Measurements from ENCODE around the gene NUP107. TPM values are rescaled to one million over a fixed set of nuclear protein-coding genes. Genes with fewer than 3 reads are reported as not detected.
A peak's percentile ranks its signal among the peaks of the same experiment; 100 is the strongest.
"Not testable (repeated sequence)": the region's sequence is repeated elsewhere in the genome, so short reads cannot be mapped to it uniquely, and the experiment has no call there.

Gene NUP107
- total RNA-seq, 1 experiment from 2014 or later: 99.0 TPM

GRCh38 chr12:68686595-68687521 is at the start of gene NUP107 (continued):
- TF ChIP-seq FOSL1 (IDR thresholded peaks at IDR 0.05; ENCODE audit: low read depth) (no peak), ZFX (IDR thresholded peaks at IDR 0.05) (peak; percentile 44; the same call in 1 of the 2 replicates), SP1 (IDR thresholded peaks at IDR 0.05; ENCODE audit: low read depth) (peak; percentile 82), SIN3A (IDR thresholded peaks at IDR 0.05; ENCODE audit: low read depth) (peak; percentile 93), ZNF274 (IDR thresholded peaks at IDR 0.05; ENCODE audit: low read depth, low read length) (no peak), POLR2AphosphoS5 (IDR thresholded peaks at IDR 0.05; ENCODE audit: low read depth, low read length) (peak; percentile 95), ATF3 (IDR thresholded peaks at IDR 0.05) (no peak), JUND (IDR thresholded peaks at IDR 0.05) (no peak)

- RAD21 ChIA-PET (ENCODE audit: low non-redundant PET in 1 of 2, low total read pairs in 2 of 2, uncharacterized antibody in 2 of 2, unreplicated experiment in 2 of 2); H3K9me2 ChIP-seq (ENCODE audit: insufficient read depth); BruUV-seq (replicated peaks); H3K9me3 ChIP-seq (ENCODE audit: control insufficient read depth in 1 of 2, insufficient read depth in 1 of 2, low read depth in 1 of 2, low read length in 2 of 2); H3K4me2 ChIP-seq (ENCODE audit: low read length); H3K36me3 ChIP-seq (ENCODE audit: control insufficient read depth in 1 of 2, insufficient read depth in 2 of 2, low read length in 2 of 2); intact Hi-C loops (cut with micrococcal nuclease); POLR2A ChIA-PET; DNase-seq (ENCODE audit: low read depth, low spot score); H3K27ac ChIP-seq (ENCODE audit: low read depth, low read length); H3K4me1 ChIP-seq (ENCODE audit: control insufficient read depth in 1 of 2, insufficient read depth in 2 of 2, low read length in 2 of 2); CTCF ChIA-PET; H3K4me3 ChIP-seq (replicated peaks in 1 of 2; ENCODE audit: low read depth in 1 of 2, low read length in 2 of 2); ATAC-seq; H2AFZ ChIP-seq (ENCODE audit: low read depth, low read length, poor library complexity, severe bottlenecking); H3K27me3 ChIP-seq (ENCODE audit: insufficient read depth, low read length); H3K9ac ChIP-seq (ENCODE audit: low read length): not testable (repeated sequence)
- H4K20me1 ChIP-seq (ENCODE audit: insufficient read depth): peaks cover 10% of the 10 kb centered on the region; the same call in 1 of the 2 replicates
- peaks cover 99% of the 10 kb centered on the region for H3K79me2 ChIP-seq (ENCODE audit: insufficient read depth, low read length)
Measured at GRCh38 chr12:68637439-68637838, 49.3 kb upstream of the NUP107 start.

- ChIA-PET RAD21 (ENCODE audit: low non-redundant PET in 1 of 2, low total read pairs in 2 of 2, uncharacterized antibody in 2 of 2, unreplicated experiment in 2 of 2) (no interaction called here), POLR2A (no interaction called here), CTCF (no interaction called here)
- Histone ChIP-seq H3K79me2 (ENCODE audit: insufficient read depth, low read length) (peaks cover 99% of the 10 kb centered on the region), H3K9ac (ENCODE audit: low read length) (no peak overlapping the region), H3K9me3 (ENCODE audit: control insufficient read depth in 1 of 2, insufficient read depth in 1 of 2, low read depth in 1 of 2, low read length in 2 of 2) (no peaks in the 10 kb centered on the region), H3K4me3 (replicated peaks in 1 of 2; ENCODE audit: low read depth in 1 of 2, low read length in 2 of 2) (no peak overlapping the region), H2AFZ (ENCODE audit: low read depth, low read length, poor library complexity, severe bottlenecking) (no peak overlapping the region), H3K36me3 (ENCODE audit: control insufficient read depth in 1 of 2, insufficient read depth in 2 of 2, low read length in 2 of 2) (no peaks in the 10 kb centered on the region), H3K4me1 (ENCODE audit: control insufficient read depth in 1 of 2, insufficient read depth in 2 of 2, low read length in 2 of 2) (no peaks in the 10 kb centered on the region), H3K4me2 (ENCODE audit: low read length) (no peak overlapping the region), H3K27ac (ENCODE audit: low read depth, low read length) (no peak overlapping the region), H4K20me1 (ENCODE audit: insufficient read depth) (peaks cover 10% of the 10 kb centered on the region; the same call in 1 of the 2 replicates), H3K9me2 (ENCODE audit: insufficient read depth) (no peaks in the 10 kb centered on the region), H3K27me3 (ENCODE audit: insufficient read depth, low read length) (no peaks in the 10 kb centered on the region)
- intact Hi-C loops (cut with micrococcal nuclease): no loop called here
- BruUV-seq (replicated peaks): no TSS peak
- no peak for ATAC-seq
- no peak for DNase-seq (ENCODE audit: low read depth, low spot score)
- no peak for TF ChIP-seq EZH2phosphoT487 (IDR thresholded peaks at IDR 0.05; ENCODE audit: borderline replicate concordance)
- TF ChIP-seq CTCF (IDR thresholded peaks at IDR 0.05 in 2 of 3, conservative IDR thresholded peaks at IDR 0.05 in 1 of 3; ENCODE audit: borderline replicate concordance in 1 of 3, insufficient read depth in 1 of 3, low read depth in 2 of 3, low read length in 2 of 3): no peak
- no peak for TF ChIP-seq FOSL1 (IDR thresholded peaks at IDR 0.05; ENCODE audit: low read depth)
- no peak for TF ChIP-seq EZH2 (IDR thresholded peaks at IDR 0.05)
- no peak for TF ChIP-seq EGR1 (IDR thresholded peaks at IDR 0.05; ENCODE audit: low read depth)
- TF ChIP-seq MAX (IDR thresholded peaks at IDR 0.05): no peak
Measured at GRCh38 chr12:68638171-68638570, 48.6 kb upstream of the NUP107 start.
